Spleen (tissue), 7 donors: Measurements from ENCODE around the gene CXCL16.

Experiments used
- POLR2A ChIP-seq, 3 donors: fragments of 450-650 bp; IDR thresholded peaks; one replicate each; pipeline ENCODE4 v1.5.1; 2017; ENCODE audit warnings: antibody characterized with exemption in 3 of 3, mild to moderate bottlenecking in 1 of 3
- POLR2AphosphoS5 ChIP-seq, 3 donors: sonication (generic); formaldehyde crosslinking; IDR thresholded peaks; one replicate each; pipeline ENCODE4 v1.5.1; 2017; ENCODE audit warnings: antibody characterized with exemption in 3 of 3
- TF ChIP-seq, protein P1 (sequence below), 11 experiments: fragments of 200-600 bp in 7 of 11; fragments of 450-650 bp in 4 of 11; sonication (generic) in 4 of 11; IDR thresholded peaks in 8 of 11; conservative IDR thresholded peaks in 3 of 11; 1 replicate in 7 of 11; 2 replicates in 4 of 11; pipeline versions ENCODE4 v1.4.0 to v1.8.0; 2016 to 2021; ENCODE audit warnings: antibody characterized with exemption in 11 of 11, inconsistent platforms in 4 of 11, mild to moderate bottlenecking in 1 of 11
- donor health status: DM: no; HTN: no; CAD: no; lungs with moderate emphysema.
- donor health status: DM: no; HTN: no; CAD: no.
- donor health status: DM: no; HTN: no; CAD: no.

DNA sequence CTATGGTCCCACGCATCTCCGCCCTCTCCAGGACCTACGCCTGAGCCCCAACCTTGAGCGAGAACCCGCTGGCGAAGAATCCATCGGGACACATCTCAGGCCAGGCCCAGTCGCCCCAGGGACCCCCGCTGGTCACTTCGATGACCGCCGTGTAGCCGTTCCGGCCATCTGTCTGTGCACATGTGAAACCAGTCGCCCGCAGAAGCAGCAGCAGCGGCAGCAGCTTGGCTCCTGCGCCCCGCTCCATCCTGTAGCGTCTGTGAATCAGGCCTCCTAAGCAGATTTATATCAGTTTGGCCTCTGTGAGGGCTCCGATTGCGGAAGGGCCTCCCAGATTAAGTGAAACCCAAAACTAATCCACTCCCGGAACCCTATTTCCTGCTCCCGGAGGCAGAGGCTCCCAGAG lies 46.4 kb upstream of the CXCL16 start, which contains the start of gene VMO1:
- peak; percentile 52 to 80 (median 67) for TF ChIP-seq POLR2AphosphoS5 (IDR thresholded peaks at IDR 0.05)
- TF ChIP-seq POLR2A (IDR thresholded peaks at IDR 0.05): no peak
- TF ChIP-seq, protein P1, sequence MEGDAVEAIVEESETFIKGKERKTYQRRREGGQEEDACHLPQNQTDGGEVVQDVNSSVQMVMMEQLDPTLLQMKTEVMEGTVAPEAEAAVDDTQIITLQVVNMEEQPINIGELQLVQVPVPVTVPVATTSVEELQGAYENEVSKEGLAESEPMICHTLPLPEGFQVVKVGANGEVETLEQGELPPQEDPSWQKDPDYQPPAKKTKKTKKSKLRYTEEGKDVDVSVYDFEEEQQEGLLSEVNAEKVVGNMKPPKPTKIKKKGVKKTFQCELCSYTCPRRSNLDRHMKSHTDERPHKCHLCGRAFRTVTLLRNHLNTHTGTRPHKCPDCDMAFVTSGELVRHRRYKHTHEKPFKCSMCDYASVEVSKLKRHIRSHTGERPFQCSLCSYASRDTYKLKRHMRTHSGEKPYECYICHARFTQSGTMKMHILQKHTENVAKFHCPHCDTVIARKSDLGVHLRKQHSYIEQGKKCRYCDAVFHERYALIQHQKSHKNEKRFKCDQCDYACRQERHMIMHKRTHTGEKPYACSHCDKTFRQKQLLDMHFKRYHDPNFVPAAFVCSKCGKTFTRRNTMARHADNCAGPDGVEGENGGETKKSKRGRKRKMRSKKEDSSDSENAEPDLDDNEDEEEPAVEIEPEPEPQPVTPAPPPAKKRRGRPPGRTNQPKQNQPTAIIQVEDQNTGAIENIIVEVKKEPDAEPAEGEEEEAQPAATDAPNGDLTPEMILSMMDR (IDR thresholded peaks at IDR 0.05 in 8 of 11, conservative IDR thresholded peaks at IDR 0.05 in 3 of 11): no peak
